PC-9 (cell line): Measurements from ENCODE around the gene TMEM87A.

Source experiments
- CTCF ChIP-seq: fragments of 200-600 bp; sonication (generic); conservative IDR thresholded peaks from 2 replicates; pipeline ENCODE4 v1.6.1; 2017; ENCODE audit warnings: mixed run types, antibody characterized with exemption, mild to moderate bottlenecking, moderate library complexity
- EZH2 ChIP-seq: fragments of 200-600 bp; sonication (generic); IDR thresholded peaks from 2 replicates; pipeline ENCODE4 v1.8.0; 2017; ENCODE audit warnings: antibody characterized with exemption, low read depth

- TF ChIP-seq CTCF (no peak), EZH2 (no peak)
Measured at GRCh38 chr15:42163947-42164550, 109.2 kb downstream of the TMEM87A start.
